Transverse colon (tissue), 3 donors: Measurements from ENCODE around the gene STAG1.
"Not testable (repeated sequence)": the region's sequence is repeated elsewhere in the genome, so short reads cannot be mapped to it uniquely, and the experiment has no call there.

ENCODE experiments used
- CTCF ChIP-seq, 5 experiments: fragments of 200-600 bp in 3 of 5; fragments of 450-650 bp in 2 of 5; sonication (generic) in 3 of 5; IDR thresholded peaks; 1 replicate in 2 of 5; 2 replicates in 3 of 5; pipeline ENCODE4 v1.5.1; 2016 to 2017; ENCODE audit warnings: antibody characterized with exemption in 5 of 5, inconsistent platforms in 3 of 5, mild to moderate bottlenecking in 2 of 5, moderate library complexity in 1 of 5
- EP300 ChIP-seq: sonication (generic); formaldehyde crosslinking; IDR thresholded peaks from one replicate; pipeline ENCODE4 v1.6.1; 2017; ENCODE audit warnings: antibody characterized with exemption, low read depth

- not testable (repeated sequence) for TF ChIP-seq CTCF (IDR thresholded peaks at IDR 0.05); EP300
Measured at GRCh38 chr3:136514533-136514932, 237.6 kb downstream of the STAG1 start.
